HepG2 (cell line): Measurements from ENCODE around the gene FUBP3. TPM values are rescaled to one million over a fixed set of nuclear protein-coding genes. Genes with fewer than 3 reads are reported as not detected.

Experiments used
- ATAC-seq: fragments of 200-7000 bp; cut with Tn5 transposase; 3 replicates; pipeline ENCODE4 v1.9.1; 2020; ENCODE audit warnings: mild to moderate bottlenecking, moderate library complexity
- BruUV-seq: library from RNA; stranded (reverse); fragments of 400-500 nt; replicated peaks from 2 replicates; lab custom pipeline; 2021; lab: Mats Ljungman, UMichigan
- CTCF ChIA-PET: fragments of 300-600 bp; formaldehyde crosslinking; extraction: SDS; loops from one replicate; lab custom pipeline; 2021; ENCODE audit warnings: low total read pairs, inconsistent platforms, low intra/inter-chr PET ratio; lab: Yijun Ruan, JAX
- POLR2A ChIA-PET: fragments of 350-600 bp; sonication (Branson Sonifier 250); formaldehyde crosslinking; loops from one replicate; lab custom pipeline; 2020; ENCODE audit warnings: antibody characterized with exemption, inconsistent platforms; lab: Yijun Ruan, JAX
- DNase-seq: peaks from one replicate; pipeline ENCODE4 v3.0.0-alpha.2; 2015; ENCODE audit warnings: low spot score
- FAIRE-seq: peaks from 3 replicates; lab custom pipeline; 2011; peaks lifted over from hg19 to GRCh38; lab: Jason Lieb, UNC
- H2AFZ ChIP-seq: one replicate; pipeline ENCODE4 v1.6.1; 2011; ENCODE audit warnings: low read length, inconsistent platforms
- H3K27ac ChIP-seq: fragments of 300-600 bp; 3 replicates; pipeline ENCODE4 v1.8.0; 2011; ENCODE audit warnings: mixed run types, mild to moderate bottlenecking, mixed read lengths, low read length, inconsistent platforms; ENCODE audit not compliant: insufficient read depth; ENCODE audit errors: extremely low read length
- H3K27me3 ChIP-seq, 2 experiments: fragments of 200-600 bp in 1 of 2; 2 replicates in 1 of 2; 3 replicates in 1 of 2; pipeline versions ENCODE4 v1.6.0 to v1.8.0; 2011; ENCODE audit warnings: low read length in 2 of 2, mild to moderate bottlenecking in 2 of 2, moderate library complexity in 2 of 2, inconsistent platforms in 1 of 2; ENCODE audit not compliant: insufficient read depth in 2 of 2, control insufficient read depth in 1 of 2
- H3K36me3 ChIP-seq, 2 experiments: fragments of 200-600 bp in 1 of 2; replicated peaks in 1 of 2; 2 replicates in 1 of 2; 3 replicates in 1 of 2; pipeline versions ENCODE4 v1.5.1 to v1.8.0; 2011; ENCODE audit warnings: low read length in 2 of 2, inconsistent platforms in 1 of 2; ENCODE audit not compliant: insufficient read depth in 2 of 2, control insufficient read depth in 1 of 2
- H3K4me1 ChIP-seq: 2 replicates; pipeline ENCODE4 v1.5.1; 2012; ENCODE audit warnings: low read length, inconsistent platforms; ENCODE audit not compliant: insufficient read depth
- H3K4me2 ChIP-seq: 2 replicates; pipeline ENCODE4 v1.6.0; 2011; ENCODE audit warnings: low read depth, low read length, inconsistent platforms
- H3K4me3 ChIP-seq, 3 experiments: fragments of 200-600 bp in 1 of 3; sonication (generic), shearing (Covaris generic) in 1 of 3; replicated peaks in 1 of 3; 2 replicates each; pipeline ENCODE4 v1.5.1; 2011 to 2016; ENCODE audit warnings: low read length in 3 of 3, inconsistent platforms in 2 of 3, low read depth in 2 of 3, mild to moderate bottlenecking in 2 of 3, control low read depth in 1 of 3, mixed read lengths in 1 of 3; ENCODE audit not compliant: insufficient read depth in 1 of 3
- H3K79me2 ChIP-seq: one replicate; pipeline ENCODE4 v1.6.1; 2011; ENCODE audit warnings: low read length, inconsistent platforms; ENCODE audit not compliant: insufficient read depth
- H3K9ac ChIP-seq: 2 replicates; pipeline ENCODE4 v1.6.0; 2011; ENCODE audit warnings: mild to moderate bottlenecking, low read depth, low read length, inconsistent platforms; ENCODE audit not compliant: insufficient read depth
- H3K9me3 ChIP-seq: 2 replicates; pipeline ENCODE4 v1.5.1; 2012; ENCODE audit warnings: mild to moderate bottlenecking, low read length
- H4K20me1 ChIP-seq: 2 replicates; pipeline ENCODE4 v1.6.0; 2011; ENCODE audit warnings: inconsistent platforms, mild to moderate bottlenecking, low read length, moderate library complexity; ENCODE audit not compliant: insufficient read depth
- HNF1B ChIP-seq: sonication (generic); formaldehyde crosslinking; IDR thresholded peaks from 2 replicates; pipeline ENCODE4 v1.5.1; 2020; ENCODE audit warnings: mild to moderate bottlenecking, moderate library complexity, missing genetic modification reagents
- HNF4G ChIP-seq, 2 experiments: sonication (generic) in 1 of 2; formaldehyde crosslinking in 1 of 2; IDR thresholded peaks; 2 replicates each; pipeline versions ENCODE4 v1.4.0 to v1.6.1; 2011 to 2020; ENCODE audit warnings: borderline replicate concordance in 2 of 2, low read depth in 2 of 2, mild to moderate bottlenecking in 2 of 2, low read length in 1 of 2, missing genetic modification reagents in 1 of 2, moderate library complexity in 1 of 2
- RCOR2 ChIP-seq: IDR thresholded peaks from 2 replicates; pipeline ENCODE4 v1.6.1; 2016; ENCODE audit warnings: missing biosample characterization, missing genetic modification reagents
- REPIN1 ChIP-seq: sonication (generic); formaldehyde crosslinking; IDR thresholded peaks from 2 replicates; pipeline ENCODE4 v1.8.0; 2022; ENCODE audit warnings: missing genetic modification reagents, low read depth, mild to moderate bottlenecking, borderline replicate concordance
- TCF12 ChIP-seq, 2 experiments: fragments of 450-650 bp in 1 of 2; sonication (generic) in 1 of 2; formaldehyde crosslinking in 1 of 2; IDR thresholded peaks; 2 replicates each; pipeline versions ENCODE4 v1.6.1 to v1.8.0; 2017 to 2022; ENCODE audit warnings: antibody characterized with exemption in 1 of 2, mild to moderate bottlenecking in 1 of 2, missing genetic modification reagents in 1 of 2, moderate library complexity in 1 of 2
- ZBED4 ChIP-seq: sonication (generic); formaldehyde crosslinking; IDR thresholded peaks from 2 replicates; pipeline ENCODE4 v1.4.0; 2020; ENCODE audit warnings: missing genetic modification reagents, borderline replicate concordance
- ZEB1 ChIP-seq: IDR thresholded peaks from 2 replicates; pipeline ENCODE4 v1.6.1; 2012; ENCODE audit warnings: mild to moderate bottlenecking, low read depth, inconsistent platforms; ENCODE audit not compliant: insufficient replicate concordance
- ZKSCAN5 ChIP-seq: sonication (generic); formaldehyde crosslinking; IDR thresholded peaks from 2 replicates; pipeline ENCODE4 v1.5.1; 2020; ENCODE audit warnings: mild to moderate bottlenecking, missing genetic modification reagents
- ZNF180 ChIP-seq: sonication (generic); formaldehyde crosslinking; IDR thresholded peaks from 2 replicates; pipeline ENCODE4 v1.4.0; 2020; ENCODE audit warnings: low read depth, missing genetic modification reagents, borderline replicate concordance
- ZNF550 ChIP-seq: sonication (generic); formaldehyde crosslinking; IDR thresholded peaks from 2 replicates; pipeline ENCODE4 v1.4.0; 2020; ENCODE audit warnings: mild to moderate bottlenecking, missing genetic modification reagents, borderline replicate concordance
- ZNF674 ChIP-seq: sonication (generic); formaldehyde crosslinking; IDR thresholded peaks from 2 replicates; pipeline ENCODE4 v1.5.0; 2020; ENCODE audit warnings: low read depth, mild to moderate bottlenecking, missing genetic modification reagents
- WGBS: methylation state at CpG from one replicate; pipeline ENCODE4 v1.1.6; 2017; ENCODE audit warnings: low lambda C conversion rate; 5-methylcytosine and 5-hydroxymethylcytosine counted together
- in situ Hi-C: cut with HindIII; loops from 2 replicates; pipeline ENCODE4 v1.10.0; 2017; ENCODE audit warnings: low pct_unique_long_range_greater_than_20kb; ENCODE audit not compliant: extremely low pct_ligation_motif_present
- intact Hi-C: fragments of 100-400 bp; cut with micrococcal nuclease; formaldehyde crosslinking; loops from one replicate; pipeline ENCODE4 v1.10.0; 2022; ENCODE audit not compliant: unreplicated experiment
- polyA plus RNA-seq, 8 experiments: library from polyadenylated mRNA; depleted of rRNA in 3 of 8; stranded (reverse) in 7 of 8; unstranded in 1 of 8; fragments of >200 nt; fragmentation: Illumina TruSeq in 4 of 8; extraction: Trizol in 4 of 8; gene quantifications; 2 replicates each; pipeline versions ENCODE4 v1.2.1 to v1.2.3, GENCODE V29; 2011 to 2016; ENCODE audit warnings: low read depth in 4 of 8, missing spikeins in 1 of 8, mixed read lengths in 1 of 8; ENCODE audit not compliant: insufficient read depth in 1 of 8
- total RNA-seq, 5 experiments: library from RNA; depleted of rRNA; stranded (reverse); fragments of >200 nt; fragmentation: Illumina TruSeq; extraction: Trizol; gene quantifications; 2 replicates each; pipeline ENCODE4 v1.2.3, GENCODE V29; 2016; ENCODE audit warnings: low read depth in 1 of 5

FUBP3 gene
- total and polyA plus RNA-seq, 2 of the 13 experiments (the other 11 are each of a cell fraction or from before 2014, with no cell fraction given) = 28.7 to 40.0 TPM

GRCh38 chr9:130634801-130635200 is 55.4 kb downstream of the FUBP3 start:
- POLR2A ChIA-PET = no interaction called here
- no peak for ATAC-seq
- TF ChIP-seq ZNF550 (CRISPR knock-in tag) = no peak
- no peak for TF ChIP-seq ZNF674
- no peak for TF ChIP-seq ZKSCAN5 (CRISPR knock-in tag)
- TF ChIP-seq ZNF180 (CRISPR knock-in tag) = no peak
- no peak for TF ChIP-seq HNF1B (CRISPR knock-in tag)
- TF ChIP-seq ZBED4 (CRISPR knock-in tag) = no peak
- TF ChIP-seq RCOR2 (CRISPR knock-in tag) = no peak
- no peak for TF ChIP-seq REPIN1
- no peak for TF ChIP-seq HNF4G (IDR thresholded peaks at IDR 0.05; ENCODE audit: borderline replicate concordance, low read depth, low read length)
- no peak for TF ChIP-seq HNF4G (CRISPR knock-in tag; IDR thresholded peaks at IDR 0.05; ENCODE audit: borderline replicate concordance, low read depth)
- no peak for TF ChIP-seq TCF12 (IDR thresholded peaks at IDR 0.05)
- no peak for TF ChIP-seq TCF12 (CRISPR knock-in tag; IDR thresholded peaks at IDR 0.05)
- TF ChIP-seq ZEB1 = no peak
- Histone ChIP-seq H3K9ac (no peak overlapping the region), H3K4me3 (no peak overlapping the region), H3K4me1 (no peaks in the 10 kb centered on the region), H3K79me2 (no peaks in the 10 kb centered on the region), H3K4me2 (no peak overlapping the region), H3K27me3 (no peaks in the 10 kb centered on the region), H3K36me3 (peaks cover 45 to 71% of the 10 kb centered on the region in 2 experiments; a peak in 4 of 5 replicates), H3K27ac (no peak overlapping the region), H3K9me3 (no peaks in the 10 kb centered on the region), H4K20me1 (peaks cover 2% of the 10 kb centered on the region; the same call in 1 of the 2 replicates), H2AFZ (no peak overlapping the region)
- no peak for DNase-seq
- FAIRE-seq = no peak
- CTCF ChIA-PET = no interaction called here
- no TSS peak for BruUV-seq
- 95% methylated on average over 8 of the region's 8 CpGs for WGBS
- in situ Hi-C loops (no loop called here), intact Hi-C loops (no loop called here)
